Renal cortical epithelial cell (primary cell): Measurements from ENCODE around the gene ZNF486. TPM values are rescaled to one million over a fixed set of nuclear protein-coding genes. Genes with fewer than 3 reads are reported as not detected.
"Not testable (repeated sequence)": the region's sequence is repeated elsewhere in the genome, so short reads cannot be mapped to it uniquely, and the experiment has no call there.

ENCODE experiments used
- DNase-seq: peaks from one replicate; pipeline ENCODE4 v3.0.0-alpha.2; 2011; ENCODE audit warnings: low read depth
- total RNA-seq: library from RNA; depleted of rRNA; stranded (reverse); fragments of >200 nt; gene quantifications from 2 replicates; pipeline ENCODE4 v1.2.3, GENCODE V29; 2014

ZNF486 gene
- 38.0 and 39.8 TPM in 2 replicates for total RNA-seq

GRCh38 chr19:20167020-20167644, at the start of gene ZNF486:
TSS of gene ZNF486 (plus strand) at chr19:20167214. CDS start at chr19:20167331, 117 bp downstream.
- DNase-seq: peak; percentile 92

GRCh38 chr19:20118064-20118839, 48.8 kb upstream of the ZNF486 start:
- not testable (repeated sequence) for DNase-seq

GRCh38 chr19:20124879-20125278, 42.1 kb upstream of the ZNF486 start:
- no peak for DNase-seq

- DNase-seq: not testable (repeated sequence)
Observed at GRCh38 chr19:20132933-20133332, 34.1 kb upstream of the ZNF486 start.

GRCh38 chr19:20137714-20138113, 29.3 kb upstream of the ZNF486 start:
- not testable (repeated sequence) for DNase-seq

- DNase-seq: no peak
Observed at GRCh38 chr19:20151617-20152145, 15.3 kb upstream of the ZNF486 start.

GRCh38 chr19:20152506-20152905, 14.5 kb upstream of the ZNF486 start:
- not testable (repeated sequence) for DNase-seq

- no peak for DNase-seq
Observed at GRCh38 chr19:20153281-20153680, 13.7 kb upstream of the ZNF486 start.

GRCh38 chr19:20154636-20155035, 12.4 kb upstream of the ZNF486 start:
- no peak for DNase-seq

- no peak for DNase-seq
Observed at GRCh38 chr19:20162821-20163220, 4.2 kb upstream of the ZNF486 start.

- DNase-seq: no peak
Observed at GRCh38 chr19:20164456-20164855, 2.6 kb upstream of the ZNF486 start.

GRCh38 chr19:20165971-20166592, 932 bp upstream of the ZNF486 start:
- peak; percentile 65 for DNase-seq

GRCh38 chr19:20167651-20168122, 673 bp downstream of the ZNF486 start:
- DNase-seq: peak; percentile 49

- no peak for DNase-seq
Observed at GRCh38 chr19:20171285-20171684, 4.3 kb downstream of the ZNF486 start.

- DNase-seq: not testable (repeated sequence)
Observed at GRCh38 chr19:20175848-20176247, 8.8 kb downstream of the ZNF486 start.

GRCh38 chr19:20179956-20180355, 12.9 kb downstream of the ZNF486 start:
- DNase-seq: peak; percentile 6

GRCh38 chr19:20182222-20182785, 15.3 kb downstream of the ZNF486 start:
- DNase-seq: peak; percentile 39

- no peak for DNase-seq
Observed at GRCh38 chr19:20186174-20186573, 19.2 kb downstream of the ZNF486 start.

GRCh38 chr19:20197747-20198146, 30.7 kb downstream of the ZNF486 start:
- no peak for DNase-seq

- no peak for DNase-seq
Observed at GRCh38 chr19:20209051-20209450, 42.0 kb downstream of the ZNF486 start.

- DNase-seq: not testable (repeated sequence)
Observed at GRCh38 chr19:20214366-20214765, 47.4 kb downstream of the ZNF486 start.

- DNase-seq: not testable (repeated sequence)
Observed at GRCh38 chr19:20221605-20222004, 54.6 kb downstream of the ZNF486 start.
